PC-9 (cell line): ENCODE data around the gene CLASP1. TPM values are rescaled to one million over a fixed set of nuclear protein-coding genes. Genes with fewer than 3 reads are reported as not detected.

Source experiments
- BruUV-seq: library from RNA; stranded (reverse); fragments of 400-500 nt; replicated peaks from 2 replicates; lab custom pipeline; 2021; lab: Mats Ljungman, UMichigan
- CTCF ChIA-PET: fragments of 300-600 bp; sonication (Branson Sonifier 250); formaldehyde crosslinking; loops from one replicate; lab custom pipeline; 2022; ENCODE audit warnings: antibody characterized with exemption; lab: Charles Lee
- POLR2A ChIA-PET: fragments of 300-600 bp; sonication (Branson Sonifier 250); formaldehyde crosslinking; loops from one replicate; lab custom pipeline; 2022; ENCODE audit warnings: antibody characterized with exemption; ENCODE audit not compliant: unreplicated experiment; lab: Charles Lee
- DNase-seq, 2 experiments: peaks; one replicate each; pipeline versions ENCODE4 v3.0.0 to v3.0.0-alpha.2; 2015 to 2022; ENCODE audit warnings: mixed read lengths in 1 of 2
- H2AFZ ChIP-seq: fragments of 200-600 bp; sonication (generic); 2 replicates; pipeline ENCODE4 v1.8.1; 2017; ENCODE audit warnings: antibody characterized with exemption
- H3F3A ChIP-seq: fragments of 200-600 bp; sonication (generic); 2 replicates; pipeline ENCODE4 v1.8.1; 2017; ENCODE audit warnings: antibody characterized with exemption, mild to moderate bottlenecking, low read depth; ENCODE audit not compliant: insufficient read depth
- H3K27ac ChIP-seq: fragments of 200-600 bp; sonication (generic); 2 replicates; pipeline ENCODE4 v1.6.1; 2016; ENCODE audit warnings: mixed run types
- H3K27me3 ChIP-seq: fragments of 200-600 bp; sonication (generic); 2 replicates; pipeline ENCODE4 v1.6.1; 2016; ENCODE audit warnings: low read depth, mixed run types; ENCODE audit not compliant: insufficient read depth
- H3K36me3 ChIP-seq: fragments of 200-600 bp; sonication (generic); 2 replicates; pipeline ENCODE4 v1.6.1; 2016; ENCODE audit warnings: low read depth, mixed run types
- H3K4me1 ChIP-seq: fragments of 200-600 bp; sonication (generic); replicated peaks from 2 replicates; pipeline ENCODE4 v1.6.1; 2016; ENCODE audit warnings: mixed run types; ENCODE audit not compliant: insufficient read depth
- H3K4me2 ChIP-seq: fragments of 200-600 bp; sonication (generic); 2 replicates; pipeline ENCODE4 v1.6.1; 2017; ENCODE audit warnings: mixed run types
- H3K4me3 ChIP-seq: fragments of 200-600 bp; sonication (generic); 2 replicates; pipeline ENCODE4 v1.6.1; 2016; ENCODE audit warnings: mixed run types
- H3K79me2 ChIP-seq: fragments of 200-600 bp; sonication (generic); 2 replicates; pipeline ENCODE4 v1.6.1; 2017; ENCODE audit warnings: low read depth, mixed run types
- H3K9me2 ChIP-seq: fragments of 200-600 bp; sonication (generic); 2 replicates; pipeline ENCODE4 v1.8.1; 2017; ENCODE audit warnings: mild to moderate bottlenecking; ENCODE audit not compliant: insufficient read depth
- H3K9me3 ChIP-seq: fragments of 200-600 bp; sonication (generic); 2 replicates; pipeline ENCODE4 v1.8.1; 2016; ENCODE audit warnings: low read depth; ENCODE audit not compliant: insufficient read depth
- H4K20me1 ChIP-seq: fragments of 200-600 bp; sonication (generic); 2 replicates; pipeline ENCODE4 v1.8.1; 2017; ENCODE audit not compliant: insufficient read depth
- CTCF ChIP-seq: fragments of 200-600 bp; sonication (generic); conservative IDR thresholded peaks from 2 replicates; pipeline ENCODE4 v1.6.1; 2017; ENCODE audit warnings: mixed run types, antibody characterized with exemption, mild to moderate bottlenecking, moderate library complexity
- EZH2 ChIP-seq: fragments of 200-600 bp; sonication (generic); IDR thresholded peaks from 2 replicates; pipeline ENCODE4 v1.8.0; 2017; ENCODE audit warnings: antibody characterized with exemption, low read depth
- intact Hi-C: fragments of 100-400 bp; cut with micrococcal nuclease; formaldehyde crosslinking; loops from one replicate; pipeline ENCODE4 v1.10.0; 2022; ENCODE audit not compliant: unreplicated experiment
- total RNA-seq: library from RNA; stranded (reverse); gene quantifications from 2 replicates; pipeline ENCODE4 v1.2.3, GENCODE V29; 2021

CLASP1 gene
- total RNA-seq, 1 experiment from 2014 or later, result 61.8 TPM

- H2AFZ ChIP-seq, result peak overlapping the region; percentile 97
- no peaks in the 10 kb centered on the region for H3K9me3 ChIP-seq
- H3K4me3 ChIP-seq, result peak overlapping the region; percentile 69
- peak in 1 of 2 experiments; percentile 2 for DNase-seq
- peaks cover 23% of the 10 kb centered on the region for H3K4me1 ChIP-seq
- H3K4me2 ChIP-seq, result peak overlapping the region; percentile 93
- peak overlapping the region; percentile 81 for H3K27ac ChIP-seq
- H3F3A ChIP-seq, result peaks cover 8% of the 10 kb centered on the region; the same call in 1 of the 2 replicates
- no TSS peak for BruUV-seq
- no peaks in the 10 kb centered on the region for H3K9me2 ChIP-seq
- no peak for TF ChIP-seq EZH2
- CTCF ChIA-PET, result interaction anchor here (0.6 to 0.9 kb wide), 2 partner anchors 119 to 575 kb away, joined by 8 to 13 read pairs; no protein-coding TSS in a partner anchor
- POLR2A ChIA-PET, result interaction anchor here (0.5 to 1.0 kb wide), 4 partner anchors 89 to 120 kb away, joined by 3 to 21 read pairs (median 8); partner anchors contain the start of gene RNU4ATAC
- H3K79me2 ChIP-seq, result peaks cover 64% of the 10 kb centered on the region
- intact Hi-C loops, result loop anchor here (1.0 to 10.0 kb wide), 2 partner anchors 119 to 246 kb away; no protein-coding TSS in a partner anchor
- no peaks in the 10 kb centered on the region for H3K27me3 ChIP-seq
- H4K20me1 ChIP-seq, result peaks cover 5% of the 10 kb centered on the region; the same call in 1 of the 2 replicates
- H3K36me3 ChIP-seq, result no peaks in the 10 kb centered on the region
These were observed 1.2 kb upstream of the CLASP1 start for GRCh38 chr2:121650315-121650930.

- Histone ChIP-seq H3K36me3 (no peaks in the 10 kb centered on the region), H2AFZ (peak overlapping the region; percentile 97), H3K9me3 (no peaks in the 10 kb centered on the region), H3K4me3 (peak overlapping the region; percentile 69), H3K79me2 (peaks cover 70% of the 10 kb centered on the region), H3K4me1 (peaks cover 23% of the 10 kb centered on the region), H4K20me1 (peaks cover 12% of the 10 kb centered on the region; the same call in 1 of the 2 replicates), H3F3A (peaks cover 8% of the 10 kb centered on the region; the same call in 1 of the 2 replicates), H3K27me3 (no peaks in the 10 kb centered on the region), H3K4me2 (peak overlapping the region; percentile 93), H3K9me2 (no peaks in the 10 kb centered on the region), H3K27ac (peak overlapping the region; percentile 81)
- TF ChIP-seq CTCF (no peak), EZH2 (no peak)
- intact Hi-C loops, result loop anchor here (1.0 to 10.0 kb wide), 3 partner anchors 48 to 245 kb away; no protein-coding TSS in a partner anchor
- ChIA-PET CTCF (interaction anchor here (0.5 to 0.7 kb wide), 5 partner anchors 58 to 954 kb away, joined by 3 to 17 read pairs (median 6); no protein-coding TSS in a partner anchor), POLR2A (interaction anchor here (0.5 to 1.0 kb wide), 5 partner anchors 111 to 520 kb away, joined by 4 to 21 read pairs (median 5); partner anchors contain the start of gene RNU4ATAC)
- DNase-seq, result peak; percentile 95 to 96
- TSS peak; percentile 66 for BruUV-seq
These were observed 493 bp upstream of the CLASP1 start for GRCh38 chr2:121649596-121650314.

GRCh38 chr2:121648206-121649148 lies 785 bp downstream of the CLASP1 start:
- H3K4me2 ChIP-seq, result peak overlapping the region; percentile 93
- H3K79me2 ChIP-seq, result peaks cover 83% of the 10 kb centered on the region
- H3K9me3 ChIP-seq, result no peaks in the 10 kb centered on the region
- peak; percentile 43 to 53 for DNase-seq
- H3K27me3 ChIP-seq, result no peaks in the 10 kb centered on the region
- H2AFZ ChIP-seq, result peak overlapping the region; percentile 97
- peaks cover 8% of the 10 kb centered on the region; the same call in 1 of the 2 replicates for H3F3A ChIP-seq
- peaks cover 23% of the 10 kb centered on the region for H3K4me1 ChIP-seq
- H4K20me1 ChIP-seq, result peaks cover 16% of the 10 kb centered on the region
- H3K9me2 ChIP-seq, result no peaks in the 10 kb centered on the region
- POLR2A ChIA-PET, result interaction anchor here (0.5 to 0.9 kb wide), 3 partner anchors 25 to 118 kb away, joined by 3 to 8 read pairs (median 3); partner anchors contain the start of genes NIFK and RNU4ATAC
- TSS peak; percentile 52 for BruUV-seq
- peak overlapping the region; percentile 69 for H3K4me3 ChIP-seq
- TF ChIP-seq EZH2 (no peak), CTCF (no peak)
- H3K27ac ChIP-seq, result peak overlapping the region; percentile 81
- no peaks in the 10 kb centered on the region for H3K36me3 ChIP-seq
- CTCF ChIA-PET, result no interaction called here
- intact Hi-C loops, result loop anchor here (1.0 kb wide), 1 partner anchor 49 kb away; no protein-coding TSS in a partner anchor
